SH-SY5Y (cell line): ENCODE measurements around the gene AGBL3.

Experiments
- GATA2 ChIP-seq: IDR thresholded peaks from 2 replicates; pipeline ENCODE4 v1.6.1; 2011; ENCODE audit warnings: mild to moderate bottlenecking, low read depth, low read length
- GATA3 ChIP-seq: IDR thresholded peaks from 2 replicates; pipeline ENCODE4 v1.6.1; 2011; ENCODE audit warnings: low read depth, mild to moderate bottlenecking, low read length, moderate library complexity

DNA sequence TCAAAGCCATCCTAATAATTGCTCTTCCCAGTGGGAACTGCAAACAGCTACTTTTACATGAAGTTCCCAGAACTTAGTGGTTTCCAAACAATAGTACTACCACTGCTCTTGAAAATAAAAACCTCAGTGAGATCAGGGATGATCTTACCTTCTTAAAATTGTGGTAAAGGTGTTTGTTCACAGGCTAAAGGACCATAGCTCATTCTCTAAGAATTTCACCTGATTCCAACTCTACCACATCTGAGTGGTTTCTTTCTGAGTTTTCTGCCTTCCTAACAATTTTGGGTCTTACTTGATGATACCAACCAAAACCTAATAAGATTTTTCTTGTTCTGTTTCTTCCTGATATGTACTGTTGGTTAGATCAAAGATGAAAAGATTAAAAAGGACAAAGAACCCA, 45.6 kb upstream of the AGBL3 start:
- TF ChIP-seq GATA2 (no peak), GATA3 (no peak)
